G401 (cell line): ENCODE results near the gene YIF1A. TPM values are rescaled to one million over a fixed set of nuclear protein-coding genes. Genes with fewer than 3 reads are reported as not detected.
"Not testable (repeated sequence)": the region's sequence is repeated elsewhere in the genome, so short reads cannot be mapped to it uniquely, and the experiment has no call there.

Source experiments
- DNase-seq: peaks from one replicate; pipeline ENCODE4 v3.0.0-alpha.2; 2015; ENCODE audit warnings: low spot score
- in situ Hi-C: cut with HindIII; loops from 2 replicates; pipeline ENCODE4 v1.10.0; 2016; ENCODE audit warnings: low sequenced_read_pairs, mixed read lengths
- total RNA-seq: library from RNA; depleted of rRNA; stranded (reverse); fragments of >200 nt; shearing (Covaris generic); gene quantifications from 2 replicates; pipeline ENCODE4 v1.2.3, GENCODE V29; 2014

Gene YIF1A
- total RNA-seq, 1 experiment from 2014 or later = 106 TPM

- in situ Hi-C loops = no loop called here
- no peak for DNase-seq
Measured at GRCh38 chr11:66327171-66328030, 38.5 kb upstream of the YIF1A start.

DNA sequence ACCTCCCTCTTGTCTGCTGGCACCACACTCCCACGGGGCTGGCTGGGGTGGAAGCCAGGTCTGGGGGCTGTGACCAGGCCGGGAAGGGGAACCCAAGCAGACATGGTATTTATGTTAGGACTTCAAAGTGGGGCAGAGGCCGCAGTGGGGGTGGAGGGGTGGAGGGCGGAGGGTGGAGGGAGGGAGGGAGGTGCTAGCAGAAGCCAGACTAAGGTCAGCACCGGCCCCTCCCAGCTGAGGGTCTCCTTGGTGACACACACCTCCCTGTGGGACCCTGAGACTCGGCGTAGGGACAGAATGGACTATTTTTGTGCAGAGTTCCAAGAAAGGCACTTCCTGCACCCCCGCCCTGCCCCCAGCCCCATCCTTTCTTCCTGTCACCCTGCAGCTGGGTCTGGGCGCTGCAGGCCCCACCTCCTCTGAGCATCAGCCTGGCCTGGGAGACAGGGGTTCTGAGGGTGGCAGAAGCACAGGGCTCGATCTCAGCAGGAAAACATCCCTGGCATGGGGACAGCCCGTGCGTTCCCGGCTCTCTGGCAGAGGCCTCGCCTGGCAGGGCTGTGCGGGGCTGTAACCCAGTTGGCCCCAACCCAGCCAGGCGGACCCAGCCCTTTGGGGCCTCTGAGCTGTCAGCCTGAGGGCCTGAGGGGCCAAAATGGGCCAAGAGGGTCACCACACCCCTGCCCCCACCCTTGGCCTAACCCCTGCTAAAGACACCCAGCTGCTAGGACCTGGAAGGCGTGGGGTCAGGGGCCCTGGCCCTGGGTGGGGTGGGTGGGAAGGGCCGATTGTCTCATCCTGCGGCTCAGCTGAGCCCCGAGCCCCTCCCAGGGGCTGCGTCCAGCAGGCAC, 37.5 kb upstream of the YIF1A start:
- no peak for DNase-seq
- in situ Hi-C loops = no loop called here

DNA sequence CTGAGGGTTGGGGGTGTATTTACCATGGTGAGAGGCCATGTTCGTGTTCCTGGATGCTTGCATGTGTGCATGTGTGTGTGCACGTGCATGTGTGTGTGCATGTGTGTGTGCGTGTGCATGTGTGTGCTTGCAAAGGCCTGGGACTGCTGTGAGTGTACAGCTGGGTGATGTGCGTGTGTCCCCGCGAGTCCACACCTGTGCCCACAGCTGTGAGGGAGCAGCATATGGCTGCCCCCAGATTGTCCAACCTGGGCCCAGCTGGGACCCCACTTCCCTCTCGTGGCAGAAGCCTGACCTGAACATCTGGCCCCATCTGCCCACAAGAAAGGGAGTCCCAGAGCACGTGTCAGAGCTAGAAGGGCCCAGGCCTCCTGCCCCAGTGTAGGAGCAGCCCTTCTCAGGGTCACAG, 36.3 kb upstream of the YIF1A start:
- in situ Hi-C loops = no loop called here

DNA sequence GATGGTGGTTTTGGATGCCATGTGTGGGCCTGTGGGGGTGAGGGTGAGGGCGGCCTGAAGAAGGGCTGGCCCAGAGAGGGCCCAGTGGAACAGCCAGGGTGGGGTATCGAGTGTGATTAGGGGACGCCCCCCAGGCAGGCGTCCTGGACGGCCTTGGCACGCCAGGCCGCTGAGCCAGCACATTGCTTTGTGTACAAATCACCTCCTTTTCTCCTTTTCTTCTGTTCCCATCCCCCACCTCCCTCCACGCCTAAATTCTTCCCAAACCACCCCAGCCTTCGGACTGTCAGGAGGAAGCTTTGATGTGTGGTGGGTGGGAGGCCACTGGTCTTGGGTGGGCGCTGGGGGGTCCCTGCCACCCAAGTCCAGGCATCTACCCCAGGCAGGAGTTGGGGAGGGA, 35.7 kb upstream of the YIF1A start:
- DNase-seq = no peak
- in situ Hi-C loops = no loop called here

More for the DNA sequence above, 36.3 kb upstream of the YIF1A start:
- DNase-seq = no peak

DNA sequence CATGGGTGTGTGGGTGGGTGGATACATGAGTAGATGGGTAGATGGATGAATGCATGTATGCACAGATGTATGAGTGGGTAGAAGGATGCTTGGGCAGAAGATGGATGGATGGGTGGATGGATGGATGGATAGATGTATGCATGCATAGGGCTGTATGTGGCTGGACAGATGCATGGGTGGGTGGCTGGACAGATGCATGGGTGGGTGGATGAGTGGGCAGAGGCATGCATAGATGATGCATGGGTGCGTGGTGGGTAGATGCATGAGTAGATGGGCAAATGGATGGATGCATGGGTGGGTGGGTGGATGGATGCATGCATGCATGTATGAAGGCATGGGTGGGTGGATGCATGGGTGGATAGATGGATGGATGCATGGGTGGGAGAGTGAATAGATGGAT, 34.7 kb upstream of the YIF1A start:
- in situ Hi-C loops = no loop called here
- no peak for DNase-seq

DNA sequence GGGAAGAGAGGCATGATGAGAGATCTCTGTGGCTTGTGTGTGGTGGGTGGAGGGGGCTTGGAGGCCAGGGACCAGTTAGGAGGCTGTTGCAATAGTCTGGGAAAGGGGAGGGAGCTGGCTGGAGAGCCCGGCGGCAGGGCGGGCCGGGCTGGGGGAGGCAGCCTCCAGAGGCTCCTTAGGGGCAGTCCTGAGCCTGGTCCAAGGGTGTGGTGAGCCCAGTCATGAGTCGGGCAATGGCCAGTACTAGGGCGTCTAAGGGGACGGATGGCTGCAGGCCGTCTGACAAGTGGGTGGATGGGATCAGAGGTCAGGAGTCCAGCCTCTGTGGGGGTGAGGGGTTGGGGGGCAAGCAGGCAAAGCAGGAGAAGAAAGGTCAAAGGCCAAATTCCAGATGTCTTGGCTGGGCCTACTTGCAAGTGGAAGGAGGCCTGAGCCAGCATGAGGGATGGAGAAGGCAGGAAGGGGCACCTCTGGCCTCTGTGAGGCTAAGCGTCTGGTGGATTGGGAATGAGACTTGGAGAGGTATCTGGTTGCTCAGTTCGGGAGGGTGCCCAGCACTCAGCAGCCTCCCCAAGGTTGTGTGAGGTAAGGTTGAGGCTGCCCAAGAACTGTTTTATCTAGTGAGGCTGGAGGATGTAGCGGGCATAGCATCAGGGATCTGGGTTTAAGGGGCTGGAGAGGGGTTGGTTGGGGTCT, 33.9 kb upstream of the YIF1A start:
- no peak for DNase-seq
- in situ Hi-C loops = no loop called here

- in situ Hi-C loops = no loop called here
- DNase-seq = peak; percentile 34
Measured at GRCh38 chr11:66321606-66322005, 32.7 kb upstream of the YIF1A start.

- DNase-seq, in situ Hi-C loops: not testable (repeated sequence)
Measured at GRCh38 chr11:66320748-66321147, 31.8 kb upstream of the YIF1A start.

GRCh38 chr11:66320289-66320688, 31.3 kb upstream of the YIF1A start:
- in situ Hi-C loops, DNase-seq: not testable (repeated sequence)

DNA sequence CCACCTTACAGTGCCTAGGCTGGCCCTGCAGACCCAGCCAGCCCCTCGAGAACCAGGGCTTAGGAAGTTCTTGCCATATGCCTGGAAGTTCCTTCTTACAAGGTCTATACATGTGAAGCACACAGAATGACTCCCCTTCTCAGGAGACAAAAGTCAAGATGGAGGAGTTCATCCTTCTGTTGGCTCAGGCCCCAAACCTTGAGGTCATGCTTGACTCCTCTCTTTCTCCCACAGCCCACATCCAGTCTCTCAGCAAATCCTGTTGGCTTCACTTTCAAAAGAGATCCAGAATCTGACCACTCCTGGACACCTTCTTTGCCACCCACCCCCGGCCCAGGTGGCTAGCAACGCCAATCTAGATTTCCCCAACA, 29.6 kb upstream of the YIF1A start:
- DNase-seq = no peak
- in situ Hi-C loops = no loop called here

GRCh38 chr11:66317723-66318599, 29.0 kb upstream of the YIF1A start:
- in situ Hi-C loops = no loop called here
- DNase-seq = no peak

DNA sequence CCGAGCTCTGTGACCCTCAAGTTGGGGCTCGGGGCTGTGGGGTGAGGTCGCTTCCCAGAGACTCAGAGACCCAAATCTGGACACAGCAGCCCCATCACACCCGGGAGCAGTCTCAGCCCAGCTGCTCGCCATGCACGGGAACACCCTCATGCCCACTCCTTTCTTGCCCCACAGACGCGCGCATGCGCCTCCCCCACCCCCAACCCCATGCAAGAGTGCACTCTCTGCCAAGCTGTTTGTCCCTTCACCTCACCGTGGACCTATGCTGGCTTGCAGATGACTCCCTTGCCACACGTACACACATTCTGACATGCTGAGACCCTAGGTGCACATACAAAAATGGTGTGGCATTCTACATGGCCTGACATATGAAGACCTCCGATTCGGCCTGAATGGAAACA, 28.4 kb upstream of the YIF1A start:
- no peak for DNase-seq
- in situ Hi-C loops = no loop called here

- DNase-seq = no peak
- in situ Hi-C loops = no loop called here
Measured at GRCh38 chr11:66316849-66317251, 27.9 kb upstream of the YIF1A start, which contains the start of gene CD248. TSS of gene CD248 (minus strand) at chr11:66317044. CDS start at chr11:66317027, 17 bp downstream.

DNA sequence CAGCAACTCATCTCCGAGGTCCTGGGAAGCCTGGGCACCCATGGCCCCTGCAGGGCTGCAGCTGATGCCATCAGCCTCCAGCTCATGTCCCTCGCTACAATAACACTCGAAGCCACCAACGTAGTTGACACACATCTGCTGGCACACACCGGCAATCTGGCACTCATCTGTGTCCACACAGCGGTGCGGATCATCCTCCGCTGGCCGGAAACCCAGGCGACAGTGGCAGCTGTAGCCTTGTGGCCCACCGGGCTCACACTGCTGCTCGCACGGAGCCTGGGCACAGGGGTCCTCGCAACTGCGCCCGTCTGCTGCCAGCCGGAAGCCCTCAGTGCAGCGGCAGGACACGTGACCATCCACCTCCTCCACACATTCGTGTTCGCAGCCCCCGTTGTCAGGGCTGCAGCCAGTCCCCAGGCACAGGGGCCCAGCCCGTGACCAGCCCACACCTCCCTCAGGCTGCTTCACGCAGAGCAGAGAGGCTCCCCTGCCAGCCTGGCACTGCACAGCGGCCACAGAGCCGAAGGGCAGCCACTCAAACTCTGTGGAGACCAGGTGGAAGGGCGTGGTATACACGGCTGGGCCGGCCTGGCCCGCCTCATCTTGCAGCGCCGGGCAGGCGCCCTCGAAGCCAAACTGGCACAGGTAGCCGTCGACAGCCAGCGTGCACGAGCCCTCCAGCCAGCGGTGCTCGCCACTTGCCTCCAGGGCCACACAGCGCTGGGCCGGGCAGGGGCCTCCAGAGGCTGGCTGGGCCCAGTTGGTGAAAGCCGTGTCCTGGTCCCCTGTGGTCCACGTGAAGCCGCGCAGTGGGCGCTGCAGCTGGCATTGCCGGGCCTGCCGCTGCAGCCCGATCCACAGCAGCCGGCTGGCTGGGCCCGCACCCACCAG, 27.2 kb upstream of the YIF1A start:
- in situ Hi-C loops = no loop called here
- no peak for DNase-seq

DNA sequence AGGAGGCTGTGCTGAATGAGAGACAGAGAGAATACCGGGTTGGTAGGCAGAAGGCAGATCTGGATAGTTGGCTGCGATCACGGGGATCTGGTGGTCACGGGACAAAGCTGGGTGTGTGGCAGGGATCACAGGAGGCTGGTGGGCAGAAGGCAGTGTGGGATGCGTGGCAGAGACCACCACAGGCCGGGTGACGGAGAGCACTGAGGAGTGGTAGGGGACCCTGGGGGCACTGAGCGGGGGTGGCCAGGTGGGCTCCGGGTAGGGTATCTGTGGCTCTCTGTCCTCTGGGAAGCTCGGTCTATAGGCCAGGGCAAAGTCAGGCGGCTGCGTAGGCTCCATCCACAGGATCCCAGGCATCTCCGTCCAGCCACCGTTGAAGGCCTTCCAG, 26.5 kb upstream of the YIF1A start:
- no peak for DNase-seq
- in situ Hi-C loops = no loop called here

- in situ Hi-C loops = no loop called here
- DNase-seq = no peak
Measured at GRCh38 chr11:66314561-66315497, 25.9 kb upstream of the YIF1A start.

GRCh38 chr11:66314186-66314501, 25.2 kb upstream of the YIF1A start:
- no peak for DNase-seq
- in situ Hi-C loops = no loop called here
